HG02610 (cell line): ENCODE measurements around the gene FANCC.

Source experiments
- ATAC-seq: cut with Tn5 transposase; IDR thresholded peaks from one replicate; pipeline ENCODE4 v1.9.1; 2021; ENCODE audit warnings: mild to moderate bottlenecking, moderate library complexity; ENCODE audit not compliant: unreplicated experiment

Gene FANCC

DNA sequence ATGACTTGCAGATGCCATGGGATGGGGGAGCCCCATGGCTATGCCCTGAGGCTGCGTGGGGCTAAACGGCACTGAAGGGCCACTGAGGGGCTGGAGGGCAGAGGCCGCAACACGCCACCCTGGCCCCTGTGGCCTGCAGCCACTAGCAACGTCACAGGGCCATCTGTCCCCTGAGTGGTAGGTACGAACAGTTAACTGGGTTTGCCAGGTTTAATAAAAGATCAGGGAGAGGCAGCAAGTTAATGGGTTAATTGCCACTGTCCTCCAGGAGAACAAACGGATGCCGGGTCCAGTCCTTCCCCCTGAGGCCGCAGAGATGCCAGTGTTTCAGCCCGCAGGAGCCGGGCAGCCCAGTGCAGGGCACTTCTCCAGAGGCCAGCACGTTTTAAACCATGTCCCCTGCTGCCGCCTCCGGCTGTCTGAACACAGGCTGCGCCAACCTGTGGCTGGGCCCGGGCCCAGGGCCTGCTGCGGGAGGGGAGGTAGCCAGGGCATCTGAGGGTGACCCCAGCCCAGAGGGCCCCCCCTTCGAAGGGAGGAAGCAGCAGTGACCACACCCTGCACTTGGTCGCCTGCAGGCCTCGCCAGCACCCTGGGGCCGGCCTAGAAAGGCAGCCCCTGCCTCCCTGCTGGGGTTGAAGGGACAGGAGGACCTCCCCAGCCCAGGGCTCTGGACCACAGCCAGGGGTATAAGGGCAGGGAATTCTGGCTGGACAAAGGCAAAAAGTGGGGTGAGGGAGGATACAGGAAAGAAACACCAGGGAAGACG lies 227.3 kb downstream of the FANCC start:
- ATAC-seq = no peak

DNA sequence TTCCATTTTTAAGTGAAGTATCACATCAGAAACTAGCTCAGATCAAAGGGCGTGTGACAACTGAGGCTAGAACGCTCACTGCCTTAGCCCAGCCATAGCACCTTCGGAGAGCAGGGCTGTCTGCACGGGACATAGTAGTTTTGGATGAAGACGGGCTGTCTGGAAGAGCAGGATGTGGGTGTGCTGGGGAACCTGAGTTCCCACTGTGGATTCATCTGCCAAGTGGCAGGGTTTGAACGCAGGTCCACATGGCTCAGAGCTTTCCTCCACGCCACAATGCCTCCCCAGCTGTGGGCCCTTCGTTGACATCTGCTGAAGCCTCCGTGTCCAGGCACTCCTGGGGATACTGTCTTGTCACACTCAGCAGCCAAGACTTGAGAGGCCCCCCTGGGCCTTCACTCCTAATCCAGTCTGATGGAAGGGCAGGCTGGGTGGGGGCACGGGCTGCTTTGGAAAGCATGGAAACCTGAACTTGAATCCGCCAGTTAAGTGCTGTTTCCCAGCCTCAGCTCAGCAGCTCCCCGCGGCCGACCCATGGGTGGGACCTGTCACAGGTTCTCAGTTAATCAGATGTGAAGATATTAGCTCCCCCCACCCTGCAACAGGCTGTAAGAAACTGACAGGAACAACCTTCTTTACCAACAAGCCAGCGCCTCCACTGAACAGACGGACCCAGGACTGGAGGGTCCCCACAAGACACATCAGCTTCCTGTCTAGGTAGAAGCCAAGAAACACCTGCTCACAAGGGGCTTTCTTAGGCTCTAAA lies 228.1 kb downstream of the FANCC start:
- ATAC-seq = no peak

DNA sequence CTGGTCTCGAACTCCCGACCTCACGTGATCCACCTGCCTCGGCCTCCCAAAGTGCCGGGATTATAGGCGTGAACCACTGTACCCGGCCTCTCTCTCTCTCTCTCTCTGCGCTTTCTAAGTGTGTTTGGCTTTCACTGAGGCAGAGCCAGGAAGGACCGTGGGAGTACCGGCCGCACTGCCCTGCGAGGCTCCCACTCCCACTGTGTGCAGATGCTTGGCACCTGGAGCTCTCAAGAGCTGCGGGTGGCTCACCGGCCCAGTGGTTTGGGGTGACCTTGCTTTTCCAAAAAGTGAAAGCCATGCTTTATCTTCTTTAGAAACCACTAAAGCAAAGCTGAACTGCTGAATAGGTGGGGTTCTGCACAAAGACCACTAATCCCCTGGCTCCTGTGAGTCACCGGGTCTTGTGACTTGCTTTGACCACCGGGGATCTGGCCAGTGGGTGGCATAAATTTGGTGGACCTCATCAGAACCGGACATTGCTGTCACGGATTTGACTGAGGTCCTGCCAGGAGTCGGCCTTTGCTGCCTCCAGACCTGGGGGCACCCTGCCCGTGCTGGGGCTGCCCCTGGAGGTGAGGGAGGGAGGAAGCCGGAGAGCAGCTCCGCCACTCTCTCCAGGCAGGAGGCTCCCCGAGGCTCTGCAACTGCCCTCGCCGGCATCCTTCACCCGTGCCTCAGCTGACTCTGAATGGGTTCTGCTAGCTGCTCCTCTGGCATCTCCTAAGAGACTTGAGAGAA lies 228.9 kb downstream of the FANCC start:
- ATAC-seq = no peak

DNA sequence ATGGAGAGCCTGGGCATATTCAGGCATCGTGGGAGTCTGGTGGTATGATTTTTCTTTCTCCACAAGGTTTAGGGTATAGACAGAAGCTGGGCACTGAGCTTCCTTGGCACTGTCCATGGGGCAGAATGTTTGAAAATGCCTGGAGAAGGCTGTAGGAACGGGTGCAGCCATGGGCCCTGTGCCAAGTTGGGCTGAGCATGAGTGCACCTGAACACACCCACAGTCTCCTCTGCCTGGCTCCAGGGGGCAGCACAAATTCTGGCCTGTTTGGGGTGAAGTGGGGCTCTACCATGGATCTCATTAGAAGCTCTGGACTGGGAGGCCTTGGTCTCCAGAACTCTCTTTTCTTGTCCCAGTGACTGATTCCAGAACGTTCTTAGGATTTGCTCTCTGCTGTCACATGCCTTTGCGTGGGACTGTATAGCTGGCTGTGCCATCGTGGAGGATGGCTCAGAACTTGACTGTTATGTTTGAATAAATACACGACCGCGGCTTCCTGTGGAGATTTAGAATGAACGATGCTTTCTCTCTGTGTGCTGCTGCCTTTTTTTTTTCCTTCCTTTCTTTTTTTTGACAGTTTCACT lies 229.8 kb downstream of the FANCC start:
- ATAC-seq = no peak

DNA sequence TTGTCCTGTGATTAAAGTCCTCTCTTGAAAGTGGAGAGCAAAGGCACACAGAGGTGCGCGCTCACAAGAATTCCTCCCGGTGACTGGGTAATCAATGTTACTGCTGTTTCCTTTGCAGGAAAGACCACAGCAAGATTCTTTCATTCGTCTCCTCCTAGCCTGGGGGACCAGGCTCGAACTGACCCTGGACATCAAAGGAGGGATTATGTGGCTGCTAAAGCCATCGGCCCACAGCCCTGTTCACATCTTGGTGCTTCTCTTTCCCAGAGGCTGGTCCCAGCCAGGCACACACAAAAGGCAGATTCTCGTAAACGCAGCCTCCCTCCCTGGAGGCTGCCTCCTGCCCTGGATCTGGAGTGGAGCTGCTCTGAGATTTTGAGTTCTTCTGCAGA lies 230.9 kb downstream of the FANCC start:
- ATAC-seq = no peak

DNA sequence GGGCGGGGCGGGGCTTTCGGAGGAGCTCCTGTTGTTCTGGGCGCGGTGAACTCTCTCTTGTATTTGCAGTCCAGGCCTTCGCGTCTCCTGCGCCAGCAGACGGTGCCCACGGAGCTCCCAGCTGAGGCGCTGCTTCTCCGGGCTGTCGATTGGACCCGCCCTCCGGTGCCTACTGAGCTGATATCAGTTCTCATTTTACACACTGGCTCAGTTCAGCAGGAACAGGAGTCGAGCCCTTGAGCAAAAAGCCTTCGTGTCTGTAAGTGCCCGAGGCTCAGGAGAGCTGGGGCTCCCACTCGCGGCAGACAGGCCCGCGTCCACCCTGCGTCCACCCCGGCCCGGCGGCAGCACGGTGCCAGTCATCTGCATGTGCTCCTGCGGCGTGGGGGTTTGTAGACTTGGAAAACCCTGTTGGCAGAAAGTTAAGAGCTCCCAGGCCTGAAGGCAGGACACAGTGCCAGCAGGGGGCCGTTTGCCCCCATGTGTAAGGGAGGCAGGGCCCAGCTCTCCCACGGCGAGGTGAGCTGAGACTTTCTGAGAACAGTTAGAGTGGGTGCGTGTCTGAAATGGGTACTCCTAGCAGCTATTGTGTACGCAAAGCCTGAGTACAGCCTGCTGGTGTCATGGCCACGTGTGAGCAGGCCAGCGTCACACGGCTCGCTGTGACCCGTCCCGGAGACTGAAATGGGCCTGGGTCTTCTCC lies 231.5 kb downstream of the FANCC start:
- no peak for ATAC-seq

DNA sequence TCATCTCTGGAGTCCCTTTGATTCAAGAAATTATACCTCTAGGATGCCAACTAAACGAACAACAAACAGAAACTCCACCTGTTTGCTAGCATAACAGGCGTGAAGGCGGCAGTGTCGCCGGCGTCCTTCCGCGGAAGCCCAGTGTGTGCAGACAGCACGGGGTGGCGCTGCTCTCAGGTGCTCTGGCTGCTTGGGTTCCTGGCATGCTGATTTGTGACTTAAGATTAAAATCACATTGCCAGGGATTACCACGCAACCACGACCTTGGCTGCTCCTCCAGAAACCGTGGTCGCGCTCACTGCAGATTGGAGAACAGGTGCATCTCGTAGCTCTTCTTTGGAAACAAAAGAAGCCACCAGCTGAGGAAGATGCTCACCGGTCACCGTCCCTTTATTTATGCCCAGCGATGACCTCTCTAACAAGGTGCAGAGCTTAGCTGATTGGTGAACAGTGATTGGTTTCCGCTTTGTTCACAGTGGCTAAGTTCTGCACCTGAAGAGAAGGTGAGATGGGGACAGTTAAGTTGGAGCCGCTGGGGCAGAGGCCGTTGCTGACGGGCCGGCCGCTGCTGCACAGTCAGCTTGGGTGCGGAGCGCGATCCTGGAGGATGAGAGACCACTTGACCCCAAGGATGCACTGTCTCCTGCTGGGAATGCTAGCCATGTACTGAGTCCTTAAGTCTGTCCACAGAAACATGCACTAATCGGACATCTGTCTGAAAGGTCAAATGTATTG lies 232.3 kb downstream of the FANCC start:
- no peak for ATAC-seq

DNA sequence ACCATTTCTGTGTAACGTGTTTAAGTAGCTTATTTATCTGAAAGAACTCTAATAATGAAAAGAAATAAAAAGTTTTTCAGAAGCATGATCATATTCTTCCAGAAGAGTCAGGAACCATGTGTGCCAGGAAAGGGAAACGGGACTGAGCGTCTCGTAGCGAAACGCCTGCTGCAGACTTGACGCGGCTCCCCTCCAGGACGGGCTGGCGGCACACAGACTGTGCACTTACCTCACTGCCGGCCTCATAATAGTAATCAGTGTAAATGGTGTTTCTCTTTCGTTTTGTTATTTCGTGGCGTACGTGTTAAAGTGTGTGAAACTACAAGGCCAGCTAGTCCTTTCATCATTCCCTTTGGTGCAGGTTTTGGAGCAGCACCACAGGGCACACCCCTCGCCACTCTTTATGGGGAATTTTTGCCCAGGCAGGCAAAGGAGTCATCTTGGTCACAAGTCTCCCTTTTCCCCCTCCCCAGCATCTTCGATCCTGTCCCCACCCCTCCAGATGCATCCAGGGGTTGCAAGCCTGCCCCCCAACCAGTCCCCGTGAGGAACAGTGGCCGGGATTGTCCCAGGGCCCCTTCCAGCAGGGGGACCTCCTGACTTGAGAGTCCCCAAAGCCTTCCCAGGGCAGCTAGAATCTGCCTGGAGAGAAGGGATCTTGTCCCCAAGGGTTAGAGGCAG lies 233.1 kb downstream of the FANCC start:
- no peak for ATAC-seq

DNA sequence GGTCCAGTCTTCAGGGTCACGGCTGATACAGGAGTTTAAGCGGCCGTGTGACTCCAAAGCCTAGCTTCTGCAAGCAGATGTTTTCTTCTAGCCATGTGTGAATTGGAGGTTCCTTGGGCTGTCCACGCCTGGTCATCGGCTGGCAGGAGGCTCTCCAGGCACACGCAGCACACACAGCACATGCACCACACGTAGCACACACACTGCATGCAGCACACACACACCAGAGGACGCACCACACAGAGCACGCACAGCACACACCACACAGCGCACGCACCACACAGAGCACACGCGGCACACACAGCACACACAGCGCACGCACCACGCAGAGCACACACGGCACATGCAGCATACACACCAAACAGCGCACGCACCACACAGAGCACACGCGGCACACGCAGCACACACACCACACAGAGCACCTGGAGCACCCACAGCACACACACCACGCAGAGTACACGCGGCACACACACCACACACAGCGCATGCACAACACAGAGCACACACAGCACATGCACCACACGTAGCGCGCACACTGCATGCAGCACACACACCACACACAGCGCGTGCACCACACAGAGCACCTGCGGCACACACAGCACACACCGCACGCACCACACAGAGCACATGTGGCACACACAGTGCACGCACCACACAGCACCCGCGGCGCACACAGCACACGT lies 234.3 kb downstream of the FANCC start:
- no peak for ATAC-seq

DNA sequence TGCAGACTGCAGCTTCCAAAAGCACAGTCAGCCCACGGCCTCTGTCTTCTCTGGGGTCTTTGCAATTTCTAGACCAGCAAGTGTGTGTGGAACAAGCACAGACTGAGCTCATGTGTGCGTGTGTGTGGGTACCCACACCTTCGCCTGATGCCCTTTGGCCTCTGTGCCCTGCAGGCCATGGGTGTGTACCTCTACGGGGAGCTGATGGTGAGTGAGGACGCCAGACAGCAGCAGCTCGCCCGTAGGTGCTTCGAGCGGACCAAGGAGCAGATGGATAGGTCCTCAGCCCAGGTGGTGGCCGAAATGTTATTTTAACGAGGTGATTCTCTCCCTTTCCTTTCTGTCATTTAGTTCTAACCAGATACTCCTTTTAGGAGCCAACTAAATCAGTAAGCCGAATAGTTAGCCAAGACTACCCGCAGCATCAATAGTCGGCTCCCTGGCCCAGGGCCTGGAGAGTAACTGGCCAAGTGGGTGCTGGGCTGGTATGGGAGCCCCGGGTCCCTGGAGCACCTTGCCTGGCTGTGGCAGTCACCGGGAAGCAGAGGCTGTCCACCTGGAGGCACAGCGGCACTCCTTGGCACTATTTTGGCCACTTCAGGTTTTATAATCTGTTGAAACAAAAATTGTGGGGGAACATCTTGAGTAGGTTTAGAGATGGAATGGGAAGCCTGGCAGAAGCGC lies 235.0 kb downstream of the FANCC start:
- ATAC-seq = no peak

DNA sequence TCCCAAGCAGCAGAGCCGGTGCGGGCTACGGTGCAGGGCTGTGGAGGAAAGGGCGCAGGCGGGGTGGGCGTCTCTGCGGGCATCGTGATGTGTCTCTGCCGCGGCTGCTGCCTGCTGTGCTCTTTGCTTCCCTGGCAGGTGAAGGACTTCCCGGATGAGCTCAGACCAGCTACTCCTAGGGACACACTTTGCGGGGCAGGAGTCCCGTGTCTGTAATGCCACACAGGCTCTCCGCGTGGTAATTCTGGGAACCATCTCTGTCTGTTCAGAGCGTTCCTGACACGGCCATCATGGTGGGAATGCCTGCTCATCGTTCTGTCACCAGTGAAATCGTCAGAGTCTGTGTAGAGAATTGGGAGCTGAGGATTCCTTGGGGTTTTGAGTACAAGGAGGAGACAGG lies 235.5 kb downstream of the FANCC start:
- no peak for ATAC-seq

DNA sequence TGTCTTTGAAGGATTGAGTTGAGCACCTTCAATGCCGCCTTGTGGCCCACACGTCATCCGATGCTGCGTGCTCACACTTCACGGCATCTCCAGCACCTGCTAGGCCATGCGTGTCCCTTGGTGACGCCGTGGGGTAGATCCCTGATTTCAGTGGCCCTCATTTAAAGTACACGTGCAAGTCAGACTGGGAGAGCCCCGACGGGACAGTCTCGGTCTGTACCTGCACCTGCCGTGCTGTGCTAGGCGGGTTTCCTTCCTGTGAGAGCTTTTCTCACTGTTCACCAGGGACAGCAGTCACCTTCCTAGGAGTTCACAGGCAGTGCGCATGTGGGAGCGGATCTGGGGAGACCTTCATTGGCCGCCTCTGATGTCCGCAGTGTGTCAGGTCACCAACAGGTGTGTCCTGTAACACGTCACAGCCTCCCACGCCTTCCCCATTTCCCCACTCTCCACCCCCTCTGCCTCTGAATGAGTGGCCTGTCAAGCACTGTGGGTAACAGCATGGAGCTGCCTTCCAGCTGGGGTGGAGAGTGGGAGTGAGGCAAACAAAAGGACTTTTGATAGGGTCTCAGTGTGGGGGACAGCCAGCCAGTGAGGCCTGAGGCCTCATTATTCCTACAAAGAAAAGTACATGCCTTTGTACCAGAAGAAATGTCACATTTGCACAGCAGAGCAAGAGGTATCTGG lies 236.4 kb downstream of the FANCC start:
- ATAC-seq = no peak

DNA sequence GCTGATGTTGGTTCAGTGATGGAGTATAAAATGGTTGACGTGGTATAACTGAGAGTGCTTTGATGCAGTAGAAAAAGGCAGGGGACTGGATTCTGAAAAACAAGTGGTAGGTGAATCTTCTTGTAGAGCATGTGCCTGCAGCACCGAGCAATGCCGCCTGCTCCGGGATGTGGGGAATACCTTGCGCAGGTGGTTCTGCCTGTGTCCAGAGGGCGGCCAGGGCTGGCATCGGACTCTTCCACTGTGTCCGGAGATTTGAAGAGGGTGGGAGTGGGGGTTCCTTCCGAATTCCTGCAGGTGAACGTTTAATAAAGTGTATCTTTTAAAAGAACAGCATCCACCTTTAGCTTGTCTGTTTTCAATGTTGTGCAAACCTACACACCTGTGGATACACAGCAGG lies 238.0 kb downstream of the FANCC start:
- ATAC-seq = no peak

DNA sequence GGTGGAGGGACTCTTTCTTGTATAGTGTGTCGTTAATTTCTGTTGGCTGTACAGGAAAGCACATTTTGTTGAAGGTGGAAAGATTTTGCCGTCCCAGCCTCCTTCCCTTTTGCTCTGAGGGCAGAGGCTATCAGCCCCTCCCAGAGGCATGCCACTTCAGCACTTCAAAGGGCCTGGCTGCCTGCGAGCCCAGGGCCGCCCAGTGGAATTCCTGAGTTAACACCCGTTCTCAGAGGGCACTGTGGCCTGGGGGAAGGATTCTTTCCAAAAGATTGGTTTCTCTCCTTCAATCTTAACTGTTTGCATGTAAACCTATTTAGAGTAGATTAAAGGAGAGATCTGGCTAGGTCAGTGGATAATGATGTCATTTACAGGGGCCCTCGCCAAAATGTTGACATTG lies 238.6 kb downstream of the FANCC start:
- ATAC-seq = no peak

DNA sequence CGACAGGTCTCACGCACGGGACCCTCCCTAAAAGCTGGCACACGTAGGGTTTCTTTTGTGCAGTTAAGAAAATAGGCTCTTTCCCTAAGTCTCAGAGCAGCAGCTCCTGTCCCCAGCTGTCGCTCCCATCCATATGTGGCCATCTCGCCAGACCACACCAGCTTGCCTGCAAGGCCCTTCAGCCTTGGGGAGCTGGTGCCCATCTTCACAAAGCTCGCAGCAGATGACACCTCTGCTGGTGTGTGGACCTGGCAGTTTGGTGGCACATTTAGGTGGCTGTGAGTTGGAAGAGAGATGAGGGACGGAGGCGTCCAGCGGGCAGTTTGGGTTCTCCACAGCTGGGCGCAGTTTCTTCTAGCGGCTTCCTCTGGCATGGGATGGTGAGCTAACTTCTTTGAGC lies 239.0 kb downstream of the FANCC start:
- no peak for ATAC-seq

DNA sequence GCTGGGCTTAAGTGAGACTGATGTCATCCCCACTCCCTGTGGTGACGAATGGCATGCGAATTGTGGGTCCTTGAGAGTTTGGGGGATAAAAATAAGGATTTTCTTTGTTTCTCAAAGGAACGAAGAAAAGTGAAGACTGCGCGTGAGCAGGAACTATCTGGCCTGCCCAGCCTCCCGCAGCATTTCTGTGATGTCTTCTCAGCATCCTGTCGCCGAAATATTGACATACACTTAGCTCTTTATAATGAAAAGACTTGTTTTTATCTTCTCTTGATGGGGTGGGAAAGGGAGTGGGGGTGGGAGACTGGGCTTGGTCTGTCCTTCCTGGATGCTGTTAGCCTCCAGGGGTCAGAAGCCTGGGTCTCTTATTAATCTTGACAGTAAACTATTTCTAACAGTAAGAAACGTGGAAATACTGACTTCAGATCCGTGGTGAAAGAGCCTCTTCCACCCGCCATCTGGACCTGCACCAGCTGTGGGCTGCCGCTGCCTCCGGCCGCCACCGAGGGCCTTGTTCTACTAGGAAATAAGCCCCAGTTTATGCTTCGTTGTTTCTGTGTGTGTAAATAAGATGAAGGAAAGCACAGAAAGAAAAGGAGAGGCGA lies 239.6 kb downstream of the FANCC start:
- ATAC-seq = no peak

DNA sequence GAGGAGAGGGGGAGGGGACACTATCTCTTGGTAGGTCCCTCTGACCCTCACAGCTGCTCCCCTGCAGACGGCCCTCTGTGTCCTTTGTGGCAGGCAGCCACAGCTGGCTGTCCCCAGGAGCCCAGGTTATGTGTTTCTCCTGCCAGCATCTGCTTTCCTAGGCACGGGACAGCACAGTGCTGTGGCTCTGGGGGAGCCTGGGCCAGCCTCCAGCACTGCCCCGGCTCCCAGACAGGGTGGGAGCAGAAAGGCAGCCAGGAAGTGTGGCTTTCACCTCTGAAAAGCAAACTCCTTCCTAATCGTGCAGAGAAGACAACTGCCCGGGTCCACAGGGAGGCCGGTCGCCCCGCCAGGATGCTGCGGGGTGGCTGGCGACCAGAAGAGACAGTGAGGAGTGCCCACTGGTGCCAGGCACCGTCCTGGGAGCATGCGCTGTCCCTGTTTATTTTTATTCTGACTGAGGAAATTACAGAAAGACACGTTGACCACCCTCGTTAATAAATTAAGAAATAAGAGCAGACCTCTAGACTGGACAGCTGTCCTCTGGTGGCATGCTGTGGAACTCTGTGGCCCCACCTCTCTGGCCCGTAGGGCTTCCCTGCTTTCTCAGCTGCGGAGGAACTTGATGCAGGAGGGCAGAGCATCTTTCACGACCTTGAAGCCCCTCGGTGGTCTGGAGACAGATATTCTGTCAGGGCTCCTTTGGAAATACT lies 240.3 kb downstream of the FANCC start:
- no peak for ATAC-seq
